ENCODE results near the gene CCR5. TPM values are rescaled to one million over a fixed set of nuclear protein-coding genes. Genes with fewer than 3 reads are reported as not detected.

The CCR5 gene
- total and polyA plus RNA-seq, 4 experiments from 2014 or later, result 0.59 to 6.9 (median 6.2) TPM

DNA sequence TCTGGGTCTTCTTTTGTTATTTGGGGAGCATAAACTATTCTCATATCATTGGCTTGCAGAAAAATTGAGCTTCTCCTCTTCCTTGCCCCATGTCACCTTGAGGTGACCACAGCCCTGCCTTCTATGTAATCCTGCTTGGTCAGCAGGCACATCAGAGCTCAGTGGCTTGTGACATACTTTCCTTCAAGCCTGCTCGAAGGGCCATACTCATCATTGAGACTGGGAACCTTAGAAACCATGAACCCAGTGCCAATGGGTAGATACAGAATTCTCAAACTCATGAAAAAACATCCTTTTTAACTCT, 20.5 kb upstream of the CCR5 start:
- peak overlapping the region; percentile 65 to 91 (median 88) for H3K27ac Mint-ChIP-seq
- DNase-seq, result no peak
- Histone ChIP-seq H3K4me1 (ENCODE audit: insufficient read depth, low read length) (peaks cover 74% of the 10 kb centered on the region), H3K36me3 (ENCODE audit: insufficient read depth, low read length) (no peaks in the 10 kb centered on the region), H3K9me3 (ENCODE audit: control insufficient read depth in 1 of 2, low read length in 2 of 2) (no peaks in the 10 kb centered on the region), H3K27me3 (ENCODE audit: insufficient read depth, low read length) (no peaks in the 10 kb centered on the region), H3K4me3 (ENCODE audit: low read length in 2 of 2) (no peak overlapping the region), H3K27ac (ENCODE audit: low read depth, low read length) (peak overlapping the region; percentile 1)
- H3K4me1 Mint-ChIP-seq, result peaks cover 52 to 84% (median 73%) of the 10 kb centered on the region in 4 donors
- ChIA-PET POLR2A (ENCODE audit: partially characterized antibody) (interaction anchor here (0.8 to 9.7 kb wide), 8 partner anchors 9 to 74 kb away, joined by 3 to 109 read pairs (median 3); partner anchors contain the start of gene CCR5), CTCF (ENCODE audit: partially characterized antibody) (interaction anchor here (1.3 to 9.4 kb wide), 4 partner anchors 10 to 70 kb away, joined by 3 to 91 read pairs (median 6); partner anchors contain the start of gene CCR5)
- intact Hi-C loops (cut with micrococcal nuclease), result no loop called here
- peak overlapping the region; percentile 53 to 82 (median 71) for H3K4me3 Mint-ChIP-seq
- no peaks in the 10 kb centered on the region for H3K27me3 Mint-ChIP-seq
- H3K9me3 Mint-ChIP-seq, result peaks cover 0 to 15% (median under 1%) of the 10 kb centered on the region in 8 donors
- H3K36me3 Mint-ChIP-seq, result peaks cover 0 to 11% of the 10 kb centered on the region in 2 donors

DNA sequence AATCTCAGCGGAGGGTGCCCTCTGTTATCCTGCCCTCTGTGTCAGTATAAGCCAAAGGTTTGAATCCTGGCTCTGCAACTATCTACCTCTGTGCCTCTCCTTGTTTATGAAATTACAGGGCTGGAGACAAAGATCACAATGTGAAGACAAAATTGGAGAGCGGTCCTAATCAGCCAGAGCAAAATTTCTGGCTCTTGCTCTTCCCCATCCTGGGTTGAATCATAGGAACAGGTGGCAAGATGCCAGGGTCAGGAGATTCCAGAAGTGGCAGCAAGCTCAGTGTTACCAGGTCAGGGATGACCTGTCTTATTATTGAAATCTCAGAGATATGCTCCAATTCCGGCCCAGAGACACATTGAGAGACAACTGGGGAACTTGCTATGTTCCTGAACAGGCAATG, 19.1 kb upstream of the CCR5 start:
- no peak overlapping the region for H3K27ac ChIP-seq (ENCODE audit: low read depth, low read length)
- POLR2A ChIA-PET (ENCODE audit: partially characterized antibody), result interaction anchor here (2.4 to 9.7 kb wide), 2 partner anchors 8 to 19 kb away, joined by 9 to 109 read pairs; partner anchors contain the start of gene CCR5
- Mint-ChIP-seq H3K4me1 (peaks cover 59 to 98% (median 83%) of the 10 kb centered on the region in 4 donors), H3K9me3 (peaks cover 0 to 11% (median 0%) of the 10 kb centered on the region in 8 donors), H3K4me3 (peak overlapping the region in 4 of 8 donors; percentile 23 to 82 (median 66)), H3K36me3 (peaks cover 6 to 19% of the 10 kb centered on the region in 2 donors), H3K27ac (peak overlapping the region in 6 of 7 donors; percentile 6 to 91 (median 72)), H3K27me3 (no peaks in the 10 kb centered on the region)
- H3K27me3 ChIP-seq (ENCODE audit: insufficient read depth, low read length), result no peaks in the 10 kb centered on the region
- no peak for DNase-seq
- intact Hi-C loops (cut with micrococcal nuclease), result no loop called here
- H3K36me3 ChIP-seq (ENCODE audit: insufficient read depth, low read length), result no peaks in the 10 kb centered on the region
- no peaks in the 10 kb centered on the region for H3K9me3 ChIP-seq (ENCODE audit: control insufficient read depth in 1 of 2, low read length in 2 of 2)
- no peak overlapping the region for H3K4me3 ChIP-seq (ENCODE audit: low read length in 2 of 2)
- peaks cover 84% of the 10 kb centered on the region for H3K4me1 ChIP-seq (ENCODE audit: insufficient read depth, low read length)
- CTCF ChIA-PET (ENCODE audit: partially characterized antibody), result interaction anchor here (1.1 to 9.4 kb wide), 2 partner anchors 19 to 75 kb away, joined by 3 to 91 read pairs; partner anchors contain the start of gene CCR5

DNA sequence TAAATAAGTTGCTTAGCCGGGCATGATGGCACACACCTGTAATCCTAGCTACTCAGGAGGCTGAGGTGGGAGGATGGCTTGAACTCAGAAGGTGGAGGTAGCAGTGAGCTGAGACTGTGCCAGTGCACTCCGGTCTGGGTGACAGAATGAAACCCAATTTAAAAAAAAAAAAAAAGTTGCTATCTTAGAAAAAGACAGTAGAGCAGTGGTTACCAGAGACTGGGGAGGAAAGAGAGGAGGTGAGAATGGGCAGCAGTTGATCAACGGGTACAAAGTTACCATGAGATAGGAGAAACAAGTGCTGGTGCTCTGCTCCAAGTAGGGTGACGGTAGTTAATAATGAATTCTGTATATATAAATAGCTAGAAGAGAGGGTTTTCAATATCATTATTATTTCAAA, 17.7 kb upstream of the CCR5 start:
- intact Hi-C loops (cut with micrococcal nuclease), result no loop called here
- H3K9me3 ChIP-seq (ENCODE audit: control insufficient read depth in 1 of 2, low read length in 2 of 2), result no peaks in the 10 kb centered on the region
- no peak overlapping the region for H3K27ac ChIP-seq (ENCODE audit: low read depth, low read length)
- DNase-seq, result peak in 1 of 5 donors; percentile 26
- H3K4me3 ChIP-seq (ENCODE audit: low read length in 2 of 2), result no peak overlapping the region
- Mint-ChIP-seq H3K4me3 (peak overlapping the region; percentile 71 to 84 (median 77)), H3K27me3 (no peaks in the 10 kb centered on the region), H3K27ac (peak overlapping the region; percentile 62 to 91 (median 73)), H3K9me3 (peaks cover 0 to 2% (median 0%) of the 10 kb centered on the region in 8 donors), H3K36me3 (peaks cover 16 to 29% of the 10 kb centered on the region in 2 donors), H3K4me1 (peaks cover 59 to 100% (median 84%) of the 10 kb centered on the region in 4 donors)
- POLR2A ChIA-PET (ENCODE audit: partially characterized antibody), result interaction anchor here (0.7 to 9.7 kb wide), 6 partner anchors 18 to 373 kb away, joined by 3 to 109 read pairs (median 3); partner anchors contain the start of gene CCR5
- H3K4me1 ChIP-seq (ENCODE audit: insufficient read depth, low read length), result peaks cover 91% of the 10 kb centered on the region
- CTCF ChIA-PET (ENCODE audit: partially characterized antibody), result interaction anchor here (1.2 to 9.4 kb wide), 3 partner anchors 11 to 77 kb away, joined by 3 to 91 read pairs (median 6); partner anchors contain the start of gene CCR5
- no peaks in the 10 kb centered on the region for H3K36me3 ChIP-seq (ENCODE audit: insufficient read depth, low read length)
- no peaks in the 10 kb centered on the region for H3K27me3 ChIP-seq (ENCODE audit: insufficient read depth, low read length)

- POLR2A ChIA-PET (ENCODE audit: partially characterized antibody), result interaction anchor here (0.7 to 9.7 kb wide), 10 partner anchors 17 to 374 kb away, joined by 3 to 109 read pairs (median 4); partner anchors contain the start of gene CCR5
- Histone ChIP-seq H3K9me3 (ENCODE audit: control insufficient read depth in 1 of 2, low read length in 2 of 2) (no peaks in the 10 kb centered on the region), H3K36me3 (ENCODE audit: insufficient read depth, low read length) (no peaks in the 10 kb centered on the region), H3K27ac (ENCODE audit: low read depth, low read length) (peak within 1 kb of the TSS; percentile 54), H3K4me3 (ENCODE audit: low read length in 2 of 2) (peak within 1 kb of the TSS; percentile 18 to 55), H3K4me1 (ENCODE audit: insufficient read depth, low read length) (peaks cover 91% of the 10 kb centered on the region), H3K27me3 (ENCODE audit: insufficient read depth, low read length) (no peaks in the 10 kb centered on the region)
- CTCF ChIA-PET (ENCODE audit: partially characterized antibody), result interaction anchor here (1.0 to 9.4 kb wide), 7 partner anchors 10 to 77 kb away, joined by 3 to 91 read pairs (median 4); partner anchors contain the start of gene CCR5
- DNase-seq, result peak in 1 of 5 donors; percentile 58
- no peaks in the 10 kb centered on the region for H3K9me3 Mint-ChIP-seq
- peak within 1 kb of the TSS; percentile 68 to 94 (median 87) for H3K27ac Mint-ChIP-seq
- peaks cover 24 to 35% of the 10 kb centered on the region in 2 donors for H3K36me3 Mint-ChIP-seq
- H3K4me3 Mint-ChIP-seq, result peak within 1 kb of the TSS; percentile 85 to 95 (median 88)
- H3K4me1 Mint-ChIP-seq, result peaks cover 60 to 100% (median 84%) of the 10 kb centered on the region in 4 donors
- H3K27me3 Mint-ChIP-seq, result no peaks in the 10 kb centered on the region
- intact Hi-C loops (cut with micrococcal nuclease), result no loop called here
These were observed 16.9 kb upstream of the CCR5 start, which contains the start of gene CCR2 for GRCh38 chr3:46353647-46354410. Gene CCR2 (plus strand): TSS chr3:46354111. CDS start chr3:46357528, 3,417 bp downstream.

- Histone ChIP-seq H3K4me1 (ENCODE audit: insufficient read depth, low read length) (peaks cover 91% of the 10 kb centered on the region), H3K36me3 (ENCODE audit: insufficient read depth, low read length) (no peaks in the 10 kb centered on the region), H3K27me3 (ENCODE audit: insufficient read depth, low read length) (no peaks in the 10 kb centered on the region), H3K4me3 (ENCODE audit: low read length in 2 of 2) (peak overlapping the region; percentile 17 to 55), H3K27ac (ENCODE audit: low read depth, low read length) (peak overlapping the region; percentile 54), H3K9me3 (ENCODE audit: control insufficient read depth in 1 of 2, low read length in 2 of 2) (no peaks in the 10 kb centered on the region)
- H3K27ac Mint-ChIP-seq, result peak overlapping the region; percentile 68 to 94 (median 87)
- intact Hi-C loops (cut with micrococcal nuclease), result no loop called here
- H3K9me3 Mint-ChIP-seq, result no peaks in the 10 kb centered on the region
- DNase-seq, result no peak
- peaks cover 57 to 100% (median 82%) of the 10 kb centered on the region in 4 donors for H3K4me1 Mint-ChIP-seq
- CTCF ChIA-PET (ENCODE audit: partially characterized antibody), result interaction anchor here (1.0 to 9.4 kb wide), 6 partner anchors 10 to 78 kb away, joined by 3 to 91 read pairs (median 4); partner anchors contain the start of gene CCR5
- peaks cover 30 to 41% of the 10 kb centered on the region in 2 donors for H3K36me3 Mint-ChIP-seq
- POLR2A ChIA-PET (ENCODE audit: partially characterized antibody), result interaction anchor here (0.8 to 9.7 kb wide), 7 partner anchors 16 to 75 kb away, joined by 3 to 109 read pairs (median 7); partner anchors contain the start of gene CCR5
- H3K27me3 Mint-ChIP-seq, result no peaks in the 10 kb centered on the region
- H3K4me3 Mint-ChIP-seq, result peak overlapping the region; percentile 85 to 95 (median 88)
These were observed 16.3 kb upstream of the CCR5 start for GRCh38 chr3:46354478-46354877.

DNA sequence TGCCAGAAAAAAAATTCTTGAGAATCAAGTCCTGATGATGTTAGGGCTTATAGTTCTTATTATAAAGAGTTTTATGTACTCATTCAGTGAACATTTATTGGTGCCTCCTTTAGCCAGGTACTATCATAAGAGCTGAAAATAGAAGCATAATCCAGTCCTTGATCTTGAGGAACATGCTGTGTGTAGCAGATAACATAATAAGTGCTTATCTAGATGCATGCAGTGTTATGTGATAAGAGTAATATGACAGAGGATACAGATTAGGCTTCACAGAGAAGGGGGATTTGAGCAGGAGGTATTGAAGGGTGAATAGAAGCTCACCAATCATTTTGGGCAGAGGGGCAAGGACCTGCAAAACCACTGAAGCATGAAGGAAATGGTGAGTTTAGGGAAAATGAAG, 15.8 kb upstream of the CCR5 start:
- ChIA-PET CTCF (ENCODE audit: partially characterized antibody) (interaction anchor here (1.0 to 9.4 kb wide), 6 partner anchors 10 to 78 kb away, joined by 3 to 91 read pairs (median 4); partner anchors contain the start of gene CCR5), POLR2A (ENCODE audit: partially characterized antibody) (interaction anchor here (0.8 to 9.7 kb wide), 6 partner anchors 16 to 75 kb away, joined by 3 to 109 read pairs (median 9); partner anchors contain the start of gene CCR5)
- H3K4me3 ChIP-seq (ENCODE audit: low read length in 2 of 2), result peak overlapping the region; percentile 18 to 55
- H3K27me3 ChIP-seq (ENCODE audit: insufficient read depth, low read length), result no peaks in the 10 kb centered on the region
- Mint-ChIP-seq H3K9me3 (no peaks in the 10 kb centered on the region), H3K36me3 (peaks cover 33 to 45% of the 10 kb centered on the region in 2 donors), H3K4me3 (peak overlapping the region; percentile 85 to 95 (median 88)), H3K4me1 (peaks cover 57 to 100% (median 82%) of the 10 kb centered on the region in 4 donors), H3K27me3 (no peaks in the 10 kb centered on the region), H3K27ac (peak overlapping the region; percentile 68 to 94 (median 85))
- H3K9me3 ChIP-seq (ENCODE audit: control insufficient read depth in 1 of 2, low read length in 2 of 2), result no peaks in the 10 kb centered on the region
- intact Hi-C loops (cut with micrococcal nuclease), result no loop called here
- no peak for DNase-seq
- peak overlapping the region; percentile 54 for H3K27ac ChIP-seq (ENCODE audit: low read depth, low read length)
- no peaks in the 10 kb centered on the region for H3K36me3 ChIP-seq (ENCODE audit: insufficient read depth, low read length)
- peaks cover 91% of the 10 kb centered on the region for H3K4me1 ChIP-seq (ENCODE audit: insufficient read depth, low read length)
